Measurements from ENCODE around the gene ATF3.
"Not testable (repeated sequence)": the region's sequence is repeated elsewhere in the genome, so short reads cannot be mapped to it uniquely, and the experiment has no call there.

The ATF3 gene

DNA sequence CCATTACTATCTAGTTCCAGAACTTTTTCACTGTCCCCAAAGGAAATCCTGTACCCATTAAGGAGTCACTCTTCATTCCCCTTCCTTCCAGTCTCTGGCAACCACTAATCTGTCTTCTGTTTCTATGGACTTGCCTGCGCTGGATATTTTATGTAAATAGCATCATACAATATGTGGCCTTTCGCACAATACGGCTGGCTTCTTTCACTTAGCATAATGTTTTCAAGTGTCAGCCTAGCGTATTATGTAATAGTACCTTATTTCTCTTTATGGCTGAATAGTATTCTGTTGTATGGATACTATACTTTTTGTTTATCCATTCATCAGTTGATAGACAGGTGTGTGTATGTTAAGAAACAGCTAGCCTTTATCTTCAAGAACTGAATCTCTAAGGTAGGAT lies 14.3 kb downstream of the ATF3 start:
- intact Hi-C loops (cut with DNase I), result no loop called here

DNA sequence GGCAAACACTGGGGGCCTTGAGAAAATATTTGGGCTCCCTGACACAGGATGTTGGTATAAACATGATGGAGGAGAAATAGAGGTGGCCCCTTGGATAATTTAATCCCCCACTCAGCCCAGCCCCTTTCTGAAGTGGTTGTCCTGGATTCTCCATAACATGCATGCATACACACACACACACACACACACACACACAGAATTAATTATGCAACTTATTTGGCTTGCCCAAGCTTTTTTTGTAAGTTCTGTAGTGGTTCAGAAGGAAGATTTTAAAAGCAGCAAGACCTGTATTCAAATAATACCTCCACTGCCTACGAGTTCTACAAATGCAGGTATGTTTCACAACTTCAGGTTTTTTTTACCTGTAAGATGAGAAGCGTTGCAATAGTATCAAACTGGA lies 15.0 kb downstream of the ATF3 start:
- intact Hi-C loops (cut with DNase I), result no loop called here
- no peak for DNase-seq

More for the DNA sequence above, 14.3 kb downstream of the ATF3 start:
- no peak for DNase-seq

DNA sequence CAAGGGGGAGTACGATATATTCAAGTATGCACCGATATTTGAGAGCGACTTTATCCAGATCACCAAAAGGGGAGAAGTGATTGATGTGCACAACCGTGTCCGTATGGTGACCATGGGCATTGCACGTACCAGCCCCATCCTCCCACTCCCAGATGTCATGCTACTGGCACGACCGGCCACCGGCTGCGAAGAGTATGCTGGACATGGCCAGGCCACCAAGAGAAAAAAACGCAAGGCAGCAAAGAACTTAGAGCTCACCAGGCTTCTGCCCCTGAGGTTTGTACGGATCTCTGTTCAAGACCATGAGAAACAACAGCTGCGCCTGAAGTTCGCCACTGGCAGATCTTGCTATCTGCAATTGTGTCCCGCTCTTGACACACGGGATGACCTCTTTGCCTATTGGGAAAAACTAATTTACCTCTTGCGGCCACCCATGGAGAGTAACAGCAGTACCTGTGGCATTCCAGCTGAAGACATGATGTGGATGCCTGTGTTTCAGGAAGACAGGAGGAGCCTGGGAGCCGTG lies 16.5 kb downstream of the ATF3 start:
- no peak for DNase-seq
- intact Hi-C loops (cut with DNase I), result no loop called here

DNA sequence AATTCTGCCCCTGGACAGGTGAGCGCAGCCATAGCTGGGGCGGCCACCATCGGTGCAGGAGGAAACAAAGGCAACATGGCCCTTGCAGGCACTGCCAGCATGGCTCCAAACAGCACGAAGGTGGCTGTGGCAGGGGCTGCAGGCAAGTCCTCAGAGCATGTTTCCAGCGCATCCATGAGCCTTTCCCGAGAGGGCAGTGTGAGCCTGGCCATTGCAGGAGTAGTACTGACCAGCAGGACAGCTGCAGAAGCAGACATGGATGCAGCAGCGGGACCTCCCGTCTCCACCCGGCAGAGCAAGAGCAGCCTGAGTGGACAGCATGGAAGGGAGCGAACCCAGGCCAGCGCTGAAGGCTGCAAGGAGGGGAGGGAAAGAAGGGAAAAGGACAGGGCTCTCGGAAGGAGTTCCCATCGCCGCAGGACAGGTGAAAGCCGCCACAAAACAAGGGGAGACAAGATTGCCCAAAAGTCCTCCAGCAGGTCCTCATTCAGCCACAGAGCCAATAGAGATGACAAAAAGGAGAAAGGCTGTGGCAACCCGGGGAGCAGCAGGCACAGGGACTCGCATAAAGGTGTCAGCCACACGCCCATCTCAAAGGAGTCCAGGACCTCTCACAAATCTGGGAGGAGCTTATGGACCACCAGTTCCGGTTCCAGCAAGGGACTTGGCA lies 17.4 kb downstream of the ATF3 start:
- no peak for DNase-seq
- intact Hi-C loops (cut with DNase I), result no loop called here

DNA sequence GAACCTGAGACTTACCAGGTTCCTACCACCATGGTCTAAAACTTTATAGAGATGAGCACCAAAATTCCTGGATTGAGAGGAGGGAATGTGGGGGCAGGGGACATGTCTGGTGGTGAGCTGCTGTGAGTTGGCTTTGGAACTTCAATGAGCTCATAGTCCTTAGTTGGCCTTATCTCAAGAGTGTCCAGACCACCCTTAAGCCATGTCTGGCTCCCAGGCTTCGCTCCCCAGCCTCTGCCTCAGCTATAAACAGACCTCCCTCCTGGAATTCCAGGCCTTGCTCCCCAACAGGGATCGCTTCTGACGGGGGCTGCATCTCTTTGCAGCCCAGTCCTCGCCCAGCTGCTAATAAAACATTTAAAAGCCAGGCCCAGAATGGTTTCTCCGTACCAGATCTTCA lies 19.5 kb downstream of the ATF3 start:
- intact Hi-C loops (cut with DNase I), result no loop called here
- DNase-seq, result peak in 1 of 10 donors; percentile 44

DNA sequence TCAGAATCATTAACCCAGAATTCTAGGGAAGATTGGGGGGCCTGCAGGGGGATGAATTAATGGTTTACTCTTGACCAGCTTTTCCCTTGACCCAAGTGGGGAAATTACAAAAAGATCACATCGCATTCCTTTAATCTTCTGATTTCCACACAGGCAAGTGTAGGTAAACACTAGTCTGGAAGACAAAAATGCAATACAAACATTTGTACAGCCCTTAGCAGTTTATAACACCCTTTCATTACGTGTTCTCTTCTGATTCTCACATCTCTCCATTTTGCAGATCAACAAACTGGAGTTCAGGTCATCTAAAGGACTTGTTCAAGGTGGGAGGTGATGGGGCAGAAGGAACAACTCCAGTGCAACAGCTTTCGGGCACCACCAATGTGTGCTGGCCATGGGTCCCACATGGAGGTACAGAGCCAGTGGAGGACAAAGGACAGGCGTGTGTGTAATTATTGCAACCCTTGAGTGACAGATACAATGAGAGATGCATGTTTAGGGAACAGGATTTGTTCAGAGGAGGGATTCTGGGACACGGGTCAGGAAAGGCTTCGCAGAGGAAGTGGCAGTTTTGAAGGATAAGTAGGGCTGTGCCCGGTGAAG lies 20.4 kb downstream of the ATF3 start:
- intact Hi-C loops (cut with DNase I), result no loop called here
- peak in 1 of 10 donors; percentile 62 for DNase-seq

DNA sequence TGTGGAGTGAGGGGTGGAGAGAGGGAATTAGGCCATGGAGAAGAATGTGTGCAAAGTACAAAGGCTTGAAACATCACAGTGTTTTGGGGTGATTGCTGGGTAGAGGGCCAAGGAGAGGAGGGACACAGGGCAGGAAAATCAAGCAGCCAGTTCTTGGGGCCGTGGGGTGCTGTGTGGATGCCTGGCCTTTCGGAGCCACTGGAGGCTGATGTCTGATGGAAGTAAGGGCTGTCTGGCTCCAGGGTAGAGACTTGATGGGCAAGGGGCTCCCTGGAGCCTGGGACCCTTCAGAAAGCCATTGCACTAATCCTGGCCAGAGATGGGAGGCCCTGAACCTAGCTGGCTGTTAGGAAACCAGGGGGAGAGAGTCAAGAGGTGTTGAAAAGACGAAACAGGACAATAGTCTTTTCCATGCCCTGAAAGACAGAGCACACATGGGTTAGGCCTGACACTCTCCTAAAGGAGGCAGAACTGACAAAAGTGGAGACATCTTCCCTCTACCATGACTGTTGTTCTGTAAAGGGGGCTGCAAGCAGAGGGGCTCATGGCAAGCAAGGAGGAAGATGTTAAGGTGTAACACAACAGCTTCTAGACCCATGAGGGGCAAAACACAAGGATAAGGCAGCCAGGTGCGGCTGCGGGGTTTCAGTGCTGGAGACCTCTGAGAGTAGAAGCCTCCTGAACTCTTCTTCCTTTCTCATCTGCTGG lies 21.0 kb downstream of the ATF3 start:
- intact Hi-C loops (cut with DNase I), result no loop called here
- peak in 1 of 10 donors; percentile 79 for DNase-seq

DNA sequence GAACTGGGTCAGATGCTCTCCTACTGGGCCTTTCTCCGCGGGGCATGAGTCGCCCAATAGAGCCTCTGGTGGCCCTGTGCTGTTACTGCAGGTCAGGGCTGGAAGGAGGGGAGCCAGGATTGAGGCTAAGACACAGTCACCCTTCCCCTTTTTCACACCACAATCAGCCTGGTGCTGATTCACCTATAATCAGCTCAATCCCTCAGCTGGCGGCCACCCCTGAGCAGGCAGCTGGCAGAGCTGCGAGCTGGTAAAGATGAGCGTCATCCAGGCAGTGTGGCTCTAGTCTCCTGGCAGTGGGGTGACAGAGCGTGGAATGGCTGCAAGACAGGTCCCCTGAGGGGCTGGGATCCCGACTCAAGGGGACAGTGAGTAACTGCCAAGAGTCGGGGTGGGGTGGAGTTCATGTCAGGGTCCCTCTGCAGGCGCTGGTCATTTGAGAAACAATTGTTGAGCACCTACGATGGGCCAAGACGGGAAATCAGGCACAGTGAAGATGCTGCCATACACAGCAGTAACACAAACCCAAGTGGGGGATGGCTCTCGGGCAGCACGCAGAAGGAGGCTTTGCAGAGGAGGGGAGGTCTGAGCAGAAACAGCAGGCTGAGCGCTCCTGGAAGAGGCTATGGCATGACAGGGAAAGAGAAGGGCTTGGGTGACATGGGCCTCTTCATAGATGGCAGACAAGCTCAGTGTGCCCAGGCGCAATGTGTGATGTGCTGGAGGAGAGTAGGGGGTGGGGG lies 21.8 kb downstream of the ATF3 start:
- intact Hi-C loops (cut with DNase I), result no loop called here
- peak in 9 of 10 donors; percentile 46 to 92 (median 57) for DNase-seq

DNA sequence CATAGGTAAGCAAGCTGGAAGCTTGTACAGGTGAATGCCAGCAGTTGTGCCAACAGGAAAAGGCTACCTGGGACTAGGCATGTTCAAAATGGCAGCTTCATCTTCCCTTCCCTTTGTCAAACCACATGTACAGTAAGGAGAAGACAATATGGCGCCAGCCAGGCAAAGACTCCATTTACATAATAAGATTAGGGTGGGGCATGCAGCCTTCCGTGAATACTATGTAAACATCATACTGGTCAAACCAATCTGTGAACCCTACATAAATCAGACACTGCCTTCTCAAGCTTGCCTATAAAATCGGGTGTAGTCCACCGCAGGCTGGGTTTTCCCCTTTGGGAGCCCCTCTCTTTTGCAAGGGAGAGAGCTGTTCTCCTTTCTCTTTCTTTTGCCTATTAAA lies 24.6 kb downstream of the ATF3 start:
- intact Hi-C loops (cut with DNase I), result no loop called here
- no peak for DNase-seq

DNA sequence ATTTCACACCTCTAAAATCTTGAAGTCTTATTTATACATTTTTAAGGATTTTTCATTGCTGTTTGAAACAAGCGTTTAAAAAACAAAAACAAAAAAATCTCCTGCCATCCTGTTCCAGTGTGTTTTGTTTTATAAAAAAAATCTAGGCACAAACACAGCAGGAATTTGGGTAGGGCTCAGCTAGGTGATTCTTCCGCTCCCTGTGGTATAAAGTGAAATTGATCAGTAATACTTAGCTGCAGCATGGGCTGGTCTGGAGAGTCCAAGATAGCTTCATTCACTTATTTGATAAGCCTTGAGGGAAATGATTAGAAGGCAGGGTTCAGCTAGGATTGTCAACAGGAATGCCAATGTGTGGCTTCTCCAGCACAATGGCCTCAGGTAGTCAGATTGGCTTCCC lies 25.7 kb downstream of the ATF3 start:
- intact Hi-C loops (cut with DNase I), result no loop called here
- no peak for DNase-seq

DNA sequence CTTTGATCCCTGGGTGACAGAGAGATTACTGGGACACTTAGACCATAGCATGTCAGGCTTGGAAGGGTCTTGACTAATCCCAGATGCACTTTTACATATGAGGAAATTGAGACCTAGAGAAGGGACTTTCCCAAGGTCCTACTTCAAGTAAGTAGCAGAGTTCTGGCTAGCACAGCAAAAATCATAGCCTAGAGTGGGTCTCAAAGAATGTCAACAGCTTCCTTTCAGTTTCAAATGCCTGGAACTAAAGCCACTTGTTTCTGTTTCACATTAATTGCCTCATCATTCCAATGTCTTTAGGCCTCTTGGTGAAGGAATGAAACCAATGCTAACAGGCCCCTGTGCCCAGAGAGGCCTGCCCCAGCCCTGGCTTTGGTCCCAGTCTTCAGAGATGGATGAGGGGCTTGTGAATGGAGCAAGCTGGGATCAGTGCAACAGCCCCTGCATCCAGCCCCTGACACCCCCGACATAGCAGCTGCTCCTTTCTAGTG lies 26.6 kb downstream of the ATF3 start:
- DNase-seq, result no peak
- intact Hi-C loops (cut with DNase I), result no loop called here

DNA sequence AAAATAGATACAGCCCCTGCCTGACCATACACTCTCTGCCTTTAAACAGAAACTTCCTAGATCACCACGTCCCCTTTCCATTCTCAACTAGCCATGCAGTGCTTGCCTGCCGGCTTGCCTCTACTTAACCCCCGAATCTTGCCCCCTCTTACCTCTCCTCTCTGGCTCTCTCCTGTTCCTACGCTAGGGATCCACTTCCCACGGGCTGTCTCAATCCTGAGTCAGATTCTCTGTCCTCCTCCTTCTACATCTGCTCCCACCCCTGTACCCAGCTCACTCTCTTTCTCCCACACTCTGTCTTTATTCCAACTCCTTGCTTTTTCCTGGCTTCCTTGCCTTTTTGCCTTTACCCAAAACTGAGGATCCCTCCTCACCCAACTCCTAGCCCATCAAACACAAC lies 29.3 kb downstream of the ATF3 start:
- intact Hi-C loops (cut with DNase I), result no loop called here
- DNase-seq, result peak in 1 of 10 donors; percentile 84

DNA sequence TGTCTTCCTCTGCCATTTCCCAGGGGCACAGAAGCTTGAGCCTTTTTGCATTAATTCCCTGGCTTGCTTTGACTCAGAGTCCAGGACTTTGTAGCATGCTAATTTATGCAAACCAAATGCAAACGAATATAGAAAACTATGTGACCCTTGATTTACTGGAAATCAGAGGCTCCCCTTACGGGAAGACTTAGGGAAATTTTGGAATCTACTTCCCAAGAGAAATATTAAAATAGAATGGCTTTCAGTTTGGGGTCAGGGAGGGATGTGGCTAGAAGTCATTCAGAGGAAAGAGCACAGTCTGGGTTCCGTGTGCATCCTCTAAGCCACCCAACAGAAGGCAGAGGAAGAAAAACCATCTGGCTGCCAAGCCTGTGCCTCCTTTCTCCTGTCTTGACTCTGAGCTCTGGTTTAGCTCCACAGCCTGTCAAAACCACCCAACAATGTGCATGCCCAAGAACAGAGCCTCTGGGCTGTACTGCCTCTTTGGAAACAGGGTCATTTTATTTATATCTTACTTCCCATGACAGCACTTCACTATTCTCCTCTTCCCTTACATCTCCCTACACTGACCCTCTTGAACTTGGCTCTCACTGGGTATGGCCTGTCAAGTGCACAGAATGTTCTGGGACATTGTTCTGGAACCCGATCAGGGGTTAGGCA lies 30.1 kb downstream of the ATF3 start:
- peak in 1 of 10 donors; percentile 70 for DNase-seq
- intact Hi-C loops (cut with DNase I), result no loop called here

DNA sequence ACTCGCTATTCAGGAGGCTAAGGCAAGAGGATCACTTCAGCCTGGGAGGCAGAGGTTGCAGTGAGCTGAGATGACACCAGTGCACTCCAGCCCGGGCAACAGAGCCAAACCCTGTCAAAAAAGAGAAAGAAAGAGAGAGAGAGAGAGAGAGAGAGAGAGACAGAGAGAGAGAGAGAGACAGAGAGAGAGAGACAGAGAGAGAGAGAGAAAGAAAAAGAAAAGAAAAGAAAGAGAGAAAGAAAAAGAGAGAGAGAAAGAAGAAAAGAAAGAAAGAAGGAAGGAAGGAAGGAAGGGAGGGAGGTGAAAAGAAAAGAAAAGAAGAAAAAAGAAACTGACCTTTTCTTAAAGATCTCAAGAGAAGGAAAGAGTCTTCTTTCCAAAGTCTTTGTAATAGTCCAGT lies 31.0 kb downstream of the ATF3 start:
- intact Hi-C loops (cut with DNase I); DNase-seq: not testable (repeated sequence)

DNA sequence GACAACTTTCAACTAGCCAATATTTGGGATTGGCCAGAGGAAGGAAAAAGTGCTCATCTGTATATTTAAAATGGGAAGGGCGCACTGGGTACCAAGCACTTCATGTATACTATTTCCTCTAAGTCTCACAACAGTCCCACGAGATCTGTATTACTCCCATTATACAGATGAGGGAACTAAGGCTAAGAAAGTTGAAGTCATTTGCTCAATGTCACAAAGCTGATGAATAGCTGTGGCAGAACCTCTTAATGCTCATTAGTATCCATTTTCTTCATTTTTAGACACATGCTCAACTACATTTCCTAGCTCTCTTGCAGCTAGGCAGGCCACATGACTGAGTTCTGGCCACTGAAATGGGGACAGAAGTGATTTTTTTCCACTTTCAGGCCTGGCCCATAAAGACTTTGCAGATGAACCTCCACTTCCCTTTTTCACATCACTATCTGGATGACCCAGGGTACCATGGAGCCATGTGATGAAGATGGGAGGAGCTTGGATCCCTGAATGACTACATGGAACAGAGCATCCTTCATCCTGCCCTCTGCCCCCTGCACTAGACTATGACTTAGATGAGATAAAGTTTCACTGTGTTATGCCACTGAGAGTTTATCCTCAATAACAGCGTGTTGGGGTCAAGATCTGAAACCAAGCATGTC lies 31.8 kb downstream of the ATF3 start:
- no peak for DNase-seq
- intact Hi-C loops (cut with DNase I), result no loop called here

DNA sequence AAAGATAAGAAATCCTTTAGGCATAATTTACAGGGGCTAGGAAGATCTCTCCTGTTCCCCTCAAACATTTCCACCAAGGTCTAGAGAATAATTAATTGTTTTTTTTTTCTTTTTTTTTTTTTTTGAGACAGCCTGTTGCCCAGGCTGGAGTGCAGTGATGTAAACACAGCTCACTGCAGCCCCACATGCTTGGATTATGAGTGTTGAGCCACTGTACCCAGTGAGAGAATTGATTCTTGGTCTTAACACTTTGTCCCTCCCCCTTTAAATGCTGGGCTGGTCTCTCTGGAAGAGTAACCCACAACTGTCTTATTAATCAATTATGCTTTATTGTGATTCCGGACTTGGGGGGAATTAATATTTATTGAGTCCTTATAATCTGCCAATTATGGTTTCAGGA lies 33.4 kb downstream of the ATF3 start:
- no peak for DNase-seq
- intact Hi-C loops (cut with DNase I), result no loop called here

DNA sequence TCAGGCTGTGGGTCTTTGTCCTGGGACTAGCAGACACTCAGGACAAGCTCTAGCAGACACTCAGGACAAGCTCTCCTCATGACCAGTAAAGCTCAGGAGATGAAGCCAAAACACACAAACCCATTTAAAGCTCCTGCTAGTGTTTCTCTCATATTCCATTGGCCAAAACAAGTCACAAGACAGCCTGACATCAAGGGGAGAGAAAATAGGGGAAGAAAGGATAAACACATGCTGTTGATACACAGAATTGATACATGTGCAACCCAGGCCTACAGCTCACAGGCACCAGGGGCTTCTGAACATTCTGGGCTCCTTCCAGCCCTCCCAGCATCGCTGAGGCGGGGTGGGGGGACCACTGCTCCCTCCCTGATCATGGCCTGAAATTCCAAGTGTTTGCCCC lies 35.3 kb downstream of the ATF3 start:
- no peak for DNase-seq

DNA sequence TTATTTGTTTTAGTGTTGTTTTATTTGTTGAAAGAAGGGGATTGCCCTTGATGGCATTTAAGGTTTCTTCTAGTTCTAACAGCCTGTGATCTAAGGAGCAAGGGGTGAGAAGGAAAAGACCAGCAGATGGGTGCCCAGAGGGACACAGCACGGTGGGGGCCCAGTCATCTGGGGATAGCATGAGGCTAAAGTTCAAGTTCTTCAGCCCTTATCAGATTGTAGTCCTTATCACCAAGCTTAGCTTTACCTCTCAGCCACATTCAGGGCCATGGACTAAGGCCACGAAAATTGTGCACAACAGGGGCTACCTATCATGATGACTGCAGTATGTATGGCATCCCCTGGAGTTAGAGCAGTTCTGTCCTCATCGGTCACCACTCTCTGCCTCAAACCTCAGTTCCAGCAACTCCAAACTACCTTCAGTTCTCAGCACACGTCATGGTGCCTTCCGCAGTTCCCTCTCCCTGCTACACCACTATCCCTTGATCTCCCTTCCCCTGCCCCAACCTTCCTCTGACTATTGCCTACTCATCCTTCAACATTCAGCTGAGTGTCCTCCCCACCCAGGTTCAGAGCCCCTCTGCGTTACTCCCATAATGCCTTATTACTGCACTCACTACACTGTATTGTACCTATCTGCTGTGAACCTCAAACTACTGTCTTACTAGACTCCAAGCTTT lies 36.4 kb downstream of the ATF3 start:
- DNase-seq, result no peak
- intact Hi-C loops (cut with DNase I), result no loop called here

More for the DNA sequence above, 35.3 kb downstream of the ATF3 start:
- intact Hi-C loops (cut with DNase I), result no loop called here
